Measurements from ENCODE around the gene OPRM1.

OPRM1 gene

DNA sequence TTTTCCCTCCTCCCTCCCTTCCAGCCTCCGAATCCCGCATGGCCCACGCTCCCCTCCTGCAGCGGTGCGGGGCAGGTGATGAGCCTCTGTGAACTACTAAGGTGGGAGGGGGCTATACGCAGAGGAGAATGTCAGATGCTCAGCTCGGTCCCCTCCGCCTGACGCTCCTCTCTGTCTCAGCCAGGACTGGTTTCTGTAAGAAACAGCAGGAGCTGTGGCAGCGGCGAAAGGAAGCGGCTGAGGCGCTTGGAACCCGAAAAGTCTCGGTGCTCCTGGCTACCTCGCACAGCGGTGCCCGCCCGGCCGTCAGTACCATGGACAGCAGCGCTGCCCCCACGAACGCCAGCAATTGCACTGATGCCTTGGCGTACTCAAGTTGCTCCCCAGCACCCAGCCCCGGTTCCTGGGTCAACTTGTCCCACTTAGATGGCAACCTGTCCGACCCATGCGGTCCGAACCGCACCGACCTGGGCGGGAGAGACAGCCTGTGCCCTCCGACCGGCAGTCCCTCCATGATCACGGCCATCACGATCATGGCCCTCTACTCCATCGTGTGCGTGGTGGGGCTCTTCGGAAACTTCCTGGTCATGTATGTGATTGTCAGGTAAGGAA is at the start of gene OPRM1:
TSS of gene OPRM1 (plus strand) at position 10 of the 612 bp plus-strand sequence. CDS start at position 315, 305 bp downstream.
- H3K36me3 ChIP-seq (replicated peaks; ENCODE audit: low read depth, low read length): no peaks in the 10 kb centered on the region
- H3K4me3 ChIP-seq (ENCODE audit: low read length): no peak within 1 kb of the TSS
- no peak for TF ChIP-seq EZH2phosphoT487 (IDR thresholded peaks at IDR 0.05; ENCODE audit: low read depth)
- TF ChIP-seq, protein P1, sequence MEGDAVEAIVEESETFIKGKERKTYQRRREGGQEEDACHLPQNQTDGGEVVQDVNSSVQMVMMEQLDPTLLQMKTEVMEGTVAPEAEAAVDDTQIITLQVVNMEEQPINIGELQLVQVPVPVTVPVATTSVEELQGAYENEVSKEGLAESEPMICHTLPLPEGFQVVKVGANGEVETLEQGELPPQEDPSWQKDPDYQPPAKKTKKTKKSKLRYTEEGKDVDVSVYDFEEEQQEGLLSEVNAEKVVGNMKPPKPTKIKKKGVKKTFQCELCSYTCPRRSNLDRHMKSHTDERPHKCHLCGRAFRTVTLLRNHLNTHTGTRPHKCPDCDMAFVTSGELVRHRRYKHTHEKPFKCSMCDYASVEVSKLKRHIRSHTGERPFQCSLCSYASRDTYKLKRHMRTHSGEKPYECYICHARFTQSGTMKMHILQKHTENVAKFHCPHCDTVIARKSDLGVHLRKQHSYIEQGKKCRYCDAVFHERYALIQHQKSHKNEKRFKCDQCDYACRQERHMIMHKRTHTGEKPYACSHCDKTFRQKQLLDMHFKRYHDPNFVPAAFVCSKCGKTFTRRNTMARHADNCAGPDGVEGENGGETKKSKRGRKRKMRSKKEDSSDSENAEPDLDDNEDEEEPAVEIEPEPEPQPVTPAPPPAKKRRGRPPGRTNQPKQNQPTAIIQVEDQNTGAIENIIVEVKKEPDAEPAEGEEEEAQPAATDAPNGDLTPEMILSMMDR (IDR thresholded peaks at IDR 0.05; ENCODE audit: low read depth, low read length): no peak
- H4K20me1 ChIP-seq (ENCODE audit: insufficient read depth, low read length): no peaks in the 10 kb centered on the region
- no peak within 1 kb of the TSS for H2AFZ ChIP-seq (ENCODE audit: low read depth, low read length)
- H3K79me2 ChIP-seq (ENCODE audit: low read length): no peaks in the 10 kb centered on the region
- H3K9ac ChIP-seq (ENCODE audit: low read length): no peak within 1 kb of the TSS
- no peak within 1 kb of the TSS for H3K27ac ChIP-seq (ENCODE audit: low read length)
- H3K4me1 ChIP-seq (ENCODE audit: low read length): no peaks in the 10 kb centered on the region
- H3K9me3 ChIP-seq (ENCODE audit: insufficient read depth, low read length): no peaks in the 10 kb centered on the region
- no peak within 1 kb of the TSS for H3K4me2 ChIP-seq (ENCODE audit: low read length)
- no peaks in the 10 kb centered on the region for H3K27me3 ChIP-seq (ENCODE audit: low read depth, low read length)

DNA sequence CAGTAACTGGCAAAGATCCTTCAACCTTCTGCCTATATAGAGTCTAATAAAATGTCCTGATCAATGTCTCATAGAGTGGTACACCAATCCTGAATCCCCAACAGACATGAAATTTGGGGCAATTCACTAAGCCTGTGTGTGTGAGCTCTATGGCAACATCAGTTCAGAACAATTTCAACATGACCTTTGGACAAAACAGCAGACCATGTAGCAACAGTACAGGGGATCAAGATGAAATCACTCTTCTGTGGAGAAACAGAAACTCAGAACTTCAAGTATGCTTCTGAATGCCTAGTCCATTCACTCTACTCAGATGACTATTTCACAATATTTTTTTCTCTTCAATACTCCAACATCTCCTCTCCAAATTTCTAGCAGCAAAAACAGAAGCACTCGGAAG is 49.1 kb upstream of the OPRM1 start:
- no peak overlapping the region for H3K4me3 ChIP-seq (ENCODE audit: low read length)
- H3K9ac ChIP-seq (ENCODE audit: low read length): no peak overlapping the region
- H3K36me3 ChIP-seq (replicated peaks; ENCODE audit: low read depth, low read length): no peaks in the 10 kb centered on the region
- H4K20me1 ChIP-seq (ENCODE audit: insufficient read depth, low read length): no peaks in the 10 kb centered on the region
- no peaks in the 10 kb centered on the region for H3K27me3 ChIP-seq (ENCODE audit: low read depth, low read length)
- H3K4me2 ChIP-seq (ENCODE audit: low read length): no peak overlapping the region
- H3K9me3 ChIP-seq (ENCODE audit: insufficient read depth, low read length): no peaks in the 10 kb centered on the region
- H3K27ac ChIP-seq (ENCODE audit: low read length): no peak overlapping the region
- no peaks in the 10 kb centered on the region for H3K79me2 ChIP-seq (ENCODE audit: low read length)
- no peaks in the 10 kb centered on the region for H3K4me1 ChIP-seq (ENCODE audit: low read length)
- TF ChIP-seq, protein P1 (IDR thresholded peaks at IDR 0.05; ENCODE audit: low read depth, low read length): no peak
- TF ChIP-seq EZH2phosphoT487 (IDR thresholded peaks at IDR 0.05; ENCODE audit: low read depth): no peak
- H2AFZ ChIP-seq (ENCODE audit: low read depth, low read length): no peak overlapping the region

DNA sequence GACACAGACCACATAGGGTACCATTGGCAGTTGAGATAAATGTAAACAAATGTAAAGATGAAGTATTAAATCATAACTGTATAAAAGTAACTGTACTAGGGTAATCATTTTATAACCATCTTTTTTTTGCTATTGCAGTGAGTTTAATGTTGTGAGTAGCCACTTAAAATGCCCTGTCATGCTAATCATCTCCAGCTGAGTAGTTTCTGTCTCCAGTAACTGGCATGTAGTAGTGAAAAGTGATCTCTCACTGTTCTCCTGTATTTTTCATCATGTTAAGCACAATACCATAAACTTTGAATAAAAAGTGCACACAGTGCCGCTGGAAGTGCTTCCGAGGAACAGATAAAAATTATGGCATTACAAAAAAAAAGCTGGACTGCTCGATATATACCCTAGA is 45.0 kb upstream of the OPRM1 start:
- no peaks in the 10 kb centered on the region for H3K9me3 ChIP-seq (ENCODE audit: insufficient read depth, low read length)
- H3K9ac ChIP-seq (ENCODE audit: low read length): no peak overlapping the region
- TF ChIP-seq EZH2phosphoT487 (IDR thresholded peaks at IDR 0.05; ENCODE audit: low read depth): no peak
- H2AFZ ChIP-seq (ENCODE audit: low read depth, low read length): no peak overlapping the region
- H4K20me1 ChIP-seq (ENCODE audit: insufficient read depth, low read length): no peaks in the 10 kb centered on the region
- H3K4me1 ChIP-seq (ENCODE audit: low read length): no peaks in the 10 kb centered on the region
- H3K79me2 ChIP-seq (ENCODE audit: low read length): no peaks in the 10 kb centered on the region
- no peak overlapping the region for H3K27ac ChIP-seq (ENCODE audit: low read length)
- H3K27me3 ChIP-seq (ENCODE audit: low read depth, low read length): no peaks in the 10 kb centered on the region
- H3K4me2 ChIP-seq (ENCODE audit: low read length): no peak overlapping the region
- H3K36me3 ChIP-seq (replicated peaks; ENCODE audit: low read depth, low read length): no peaks in the 10 kb centered on the region
- no peak overlapping the region for H3K4me3 ChIP-seq (ENCODE audit: low read length)

DNA sequence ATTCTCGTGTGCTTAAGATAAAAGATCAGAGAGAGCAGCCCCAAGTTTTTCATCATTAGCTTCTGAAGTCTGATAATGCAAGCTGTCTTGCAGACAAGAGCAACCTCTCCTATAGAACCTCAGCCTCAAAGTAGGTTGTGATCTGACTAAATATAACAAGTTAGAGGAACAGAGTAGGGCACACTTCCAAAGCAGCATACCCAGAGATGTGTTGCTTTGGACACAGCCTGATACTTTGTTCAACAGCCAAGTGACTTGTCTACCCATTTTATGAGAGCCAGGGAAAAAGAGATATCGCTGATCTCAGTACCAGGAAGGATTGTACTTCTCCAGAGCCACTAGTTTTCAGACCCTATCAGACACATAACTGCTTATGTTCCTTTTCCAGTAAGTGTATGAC is 44.2 kb upstream of the OPRM1 start:
- H3K9ac ChIP-seq (ENCODE audit: low read length): no peak overlapping the region
- no peaks in the 10 kb centered on the region for H3K9me3 ChIP-seq (ENCODE audit: insufficient read depth, low read length)
- H2AFZ ChIP-seq (ENCODE audit: low read depth, low read length): no peak overlapping the region
- H3K36me3 ChIP-seq (replicated peaks; ENCODE audit: low read depth, low read length): no peaks in the 10 kb centered on the region
- H3K27me3 ChIP-seq (ENCODE audit: low read depth, low read length): no peaks in the 10 kb centered on the region
- no peak overlapping the region for H3K4me3 ChIP-seq (ENCODE audit: low read length)
- H3K79me2 ChIP-seq (ENCODE audit: low read length): no peaks in the 10 kb centered on the region
- TF ChIP-seq EZH2phosphoT487 (IDR thresholded peaks at IDR 0.05; ENCODE audit: low read depth): no peak
- TF ChIP-seq, protein P1 (IDR thresholded peaks at IDR 0.05; ENCODE audit: low read depth, low read length): no peak
- H3K4me2 ChIP-seq (ENCODE audit: low read length): no peak overlapping the region
- no peaks in the 10 kb centered on the region for H3K4me1 ChIP-seq (ENCODE audit: low read length)
- H4K20me1 ChIP-seq (ENCODE audit: insufficient read depth, low read length): no peaks in the 10 kb centered on the region
- no peak overlapping the region for H3K27ac ChIP-seq (ENCODE audit: low read length)

Measured in OCI-LY3 (cell line).